Cardiac fibroblast (primary cell): ENCODE data around the gene DLX3.
A peak's percentile ranks its signal among the peaks of the same experiment; 100 is the strongest.

Experiments used
- DNase-seq, 2 donors: peaks; one replicate each; pipeline versions ENCODE4 v3.0.0 to v3.0.0-alpha.2; 2010; ENCODE audit warnings: low read depth in 2 of 2
- H3K4me3 ChIP-seq, 2 donors: replicated peaks in 1 of 2; 1 replicate in 1 of 2; 2 replicates in 1 of 2; pipeline ENCODE4 v1.5.1; 2011; ENCODE audit warnings: low read depth in 2 of 2, low read length in 2 of 2, mild to moderate bottlenecking in 2 of 2, moderate library complexity in 1 of 2
- CTCF ChIP-seq: IDR thresholded peaks from one replicate; pipeline ENCODE4 v1.5.1; 2011; ENCODE audit warnings: low read depth, mild to moderate bottlenecking, low read length, inconsistent platforms

DLX3 gene

GRCh38 chr17:50029185-50029584 lies 34.2 kb upstream of the DLX3 start:
- no peak overlapping the region for H3K4me3 ChIP-seq
- DNase-seq, result no peak
- no peak for TF ChIP-seq CTCF

GRCh38 chr17:50028736-50029120 lies 33.7 kb upstream of the DLX3 start:
- H3K4me3 ChIP-seq, result no peak overlapping the region
- no peak for TF ChIP-seq CTCF
- no peak for DNase-seq

GRCh38 chr17:50027881-50028735 lies 33.1 kb upstream of the DLX3 start:
- peak; percentile 49 to 69 for DNase-seq
- H3K4me3 ChIP-seq, result no peak overlapping the region
- no peak for TF ChIP-seq CTCF

- no peak for TF ChIP-seq CTCF
- peak overlapping the region; percentile 24 to 48 for H3K4me3 ChIP-seq
- DNase-seq, result peak; percentile 93 to 95
These were observed 32.3 kb upstream of the DLX3 start for GRCh38 chr17:50027172-50027880.

- TF ChIP-seq CTCF, result peak; percentile 98
- H3K4me3 ChIP-seq, result peak overlapping the region in 1 of 2 donors; percentile 48
- peak; percentile 85 to 89 for DNase-seq
These were observed 31.8 kb upstream of the DLX3 start for GRCh38 chr17:50026837-50027171.

- no peak for DNase-seq
- H3K4me3 ChIP-seq, result no peak overlapping the region
- no peak for TF ChIP-seq CTCF
These were observed 31.1 kb upstream of the DLX3 start for GRCh38 chr17:50026046-50026675.
